Tongue (tissue), 2 donors: ENCODE measurements around the gene PPIE. TPM values are rescaled to one million over a fixed set of nuclear protein-coding genes. Genes with fewer than 3 reads are reported as not detected.
"Not testable (repeated sequence)": the region's sequence is repeated elsewhere in the genome, so short reads cannot be mapped to it uniquely, and the experiment has no call there.

Experiments
- DNase-seq: peaks from one replicate; pipeline ENCODE4 v3.0.0-alpha.2; 2015
- total RNA-seq: library from RNA; depleted of rRNA; stranded (reverse); fragments of >200 nt; gene quantifications from one replicate; pipeline ENCODE4 v1.2.3, GENCODE V29; 2014

PPIE gene
- total RNA-seq, 1 donor from 2014 or later, result 31.2 TPM

DNA sequence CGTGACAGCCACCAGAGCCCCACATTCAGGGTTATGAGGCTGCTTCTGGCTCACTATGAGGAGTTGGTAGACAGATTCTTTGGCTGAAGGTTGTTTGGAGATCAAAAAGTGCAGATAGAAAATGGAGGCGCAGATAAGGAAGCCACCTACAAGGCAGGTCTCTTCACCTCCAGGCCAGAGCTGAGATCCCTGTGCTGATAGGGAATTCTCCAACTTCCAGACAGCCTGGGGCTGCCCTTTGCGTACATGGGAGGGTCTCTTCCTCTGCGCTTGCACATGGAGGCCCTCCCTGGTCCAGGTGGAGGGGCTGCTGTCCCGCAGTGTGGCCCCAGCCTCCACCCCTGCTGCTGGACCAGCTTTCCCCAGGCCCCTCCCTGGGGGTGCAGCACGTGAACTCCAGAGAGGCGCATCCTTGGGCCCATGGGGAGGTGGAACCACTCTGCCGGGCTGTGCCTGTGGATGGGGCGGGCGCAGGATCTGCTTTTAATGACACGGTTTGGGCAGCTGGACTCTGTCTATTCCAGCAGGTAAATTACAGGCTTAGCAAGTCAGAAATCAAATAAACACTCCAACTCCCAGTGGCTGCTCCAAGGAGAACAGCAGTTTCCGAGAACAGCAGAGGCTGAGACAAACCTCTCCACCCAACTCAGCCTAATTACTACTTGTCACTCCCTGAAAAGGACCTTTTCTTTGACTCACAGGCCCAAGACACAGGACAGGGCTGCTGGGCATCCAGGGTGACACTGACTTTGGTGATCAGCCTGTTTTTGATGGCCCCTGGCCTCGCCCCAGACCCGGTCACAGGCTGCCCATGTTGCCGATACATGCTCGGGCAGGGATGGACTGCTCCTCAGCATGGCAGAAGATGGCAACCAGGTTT is 20.1 kb downstream of the PPIE start:
- DNase-seq, result no peak

DNA sequence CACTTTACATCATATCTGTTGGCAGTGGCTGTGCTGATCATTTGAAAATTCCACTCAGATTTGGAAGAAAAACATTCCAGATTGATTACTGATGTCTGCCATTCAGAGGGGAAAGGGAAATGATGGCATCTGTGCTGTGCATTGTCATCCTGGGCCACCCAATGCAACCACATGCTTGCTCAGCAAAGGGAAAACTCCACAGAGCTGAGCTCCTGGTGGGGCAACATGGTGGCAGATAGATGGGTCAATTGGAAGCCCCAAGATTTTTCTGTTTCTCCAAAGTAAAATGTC is 20.7 kb downstream of the PPIE start:
- no peak for DNase-seq

DNA sequence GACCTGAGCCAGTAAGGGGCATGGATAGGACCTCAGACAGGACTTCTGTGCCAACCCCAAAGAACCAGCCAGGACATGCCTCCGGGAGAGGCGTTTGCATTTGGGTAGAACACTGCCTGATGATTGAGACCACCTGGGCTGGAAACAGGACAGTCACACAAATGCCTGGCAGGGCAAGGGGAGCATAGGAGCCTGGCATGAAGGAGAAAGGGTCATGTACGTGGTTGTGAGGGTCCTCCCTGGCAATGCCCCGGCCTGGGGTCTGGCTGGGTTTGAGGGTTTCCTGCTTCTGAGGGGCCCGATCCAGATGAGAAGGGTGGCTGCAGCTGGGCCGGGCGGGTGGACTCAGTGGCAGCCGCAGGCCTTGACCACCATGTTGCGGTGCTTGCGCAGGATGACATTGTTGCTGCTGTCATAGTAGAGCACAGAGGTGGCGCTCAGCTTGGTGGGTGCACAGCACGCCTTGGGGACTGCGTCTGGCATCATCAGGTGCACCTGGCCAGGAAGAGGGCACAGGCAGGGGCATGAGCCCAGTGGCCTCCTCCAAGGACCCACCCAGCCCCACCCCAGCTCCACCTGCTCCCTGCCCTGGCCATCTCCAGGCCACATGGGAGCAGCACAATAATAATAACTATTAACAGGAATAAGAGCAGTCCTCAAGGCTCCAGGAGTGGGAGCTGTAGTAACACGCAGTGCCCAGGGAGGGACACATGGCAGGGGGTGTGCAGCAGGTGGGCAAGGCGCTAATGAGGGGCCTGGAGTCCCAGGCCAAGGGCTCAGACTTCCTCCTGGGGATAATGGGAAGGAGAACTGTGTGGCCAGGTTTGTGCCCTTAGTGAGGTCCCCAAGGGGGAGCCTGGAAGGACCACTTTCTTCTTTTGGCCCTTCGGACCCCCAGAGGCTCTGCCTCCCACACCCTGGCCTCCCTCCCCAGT is 21.7 kb downstream of the PPIE start:
- DNase-seq, result no peak

DNA sequence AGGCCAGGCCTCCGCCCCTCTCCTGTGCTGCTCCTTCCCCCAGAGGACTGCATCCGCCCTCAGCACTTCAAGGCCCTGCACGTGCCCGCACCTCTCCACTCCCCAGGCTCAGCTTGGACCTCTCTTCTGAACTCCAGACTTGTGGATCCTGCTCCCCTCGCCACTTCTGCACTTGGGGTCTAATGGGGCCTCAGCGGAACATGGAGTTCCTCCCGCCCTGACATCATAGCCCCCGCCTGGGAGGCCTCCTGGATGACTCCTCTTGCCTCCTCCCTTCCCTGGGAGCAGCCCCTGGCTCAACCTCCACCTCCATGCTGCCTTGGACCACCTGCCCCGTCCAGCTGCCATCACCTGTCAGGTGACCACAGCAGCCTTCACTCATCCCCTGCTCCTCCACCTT is 22.3 kb downstream of the PPIE start:
- DNase-seq, result no peak

DNA sequence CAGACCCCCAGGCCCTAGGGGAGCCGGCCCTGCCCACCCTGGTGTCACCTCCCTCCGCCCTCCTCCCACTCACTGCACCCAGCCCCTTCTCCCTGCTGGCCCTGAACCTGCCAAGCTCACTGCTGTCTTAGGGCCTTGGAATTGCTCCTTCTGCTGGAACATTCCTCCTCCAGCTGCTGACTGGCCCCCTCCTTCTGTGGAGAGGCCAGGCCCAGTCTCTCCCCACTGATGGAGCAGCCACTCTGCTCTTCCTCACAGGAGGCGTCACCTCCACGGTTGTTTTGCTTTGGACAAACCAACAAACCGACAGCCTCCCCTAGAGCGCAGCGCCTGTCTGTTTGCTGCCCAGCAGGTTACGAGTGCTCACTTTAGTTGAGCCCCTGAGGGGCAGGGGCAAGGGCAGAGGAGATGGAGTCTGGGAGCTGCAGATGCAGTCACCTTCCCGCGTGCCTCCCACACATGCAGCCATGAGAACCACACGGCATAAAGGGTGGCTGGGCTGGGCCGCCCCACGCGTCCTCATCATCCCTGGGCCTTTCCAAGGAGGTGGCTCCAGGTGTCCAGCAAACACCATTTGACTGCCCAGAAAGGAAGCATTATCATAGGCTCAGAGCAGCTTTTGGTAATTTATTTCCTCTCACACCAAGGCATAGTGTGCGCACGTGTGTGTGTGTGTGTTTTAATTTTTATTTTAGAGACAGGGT is 23.0 kb downstream of the PPIE start:
- DNase-seq, result no peak

- DNase-seq, result no peak
Measured at GRCh38 chr1:39762550-39763540, 24.2 kb downstream of the PPIE start.

DNA sequence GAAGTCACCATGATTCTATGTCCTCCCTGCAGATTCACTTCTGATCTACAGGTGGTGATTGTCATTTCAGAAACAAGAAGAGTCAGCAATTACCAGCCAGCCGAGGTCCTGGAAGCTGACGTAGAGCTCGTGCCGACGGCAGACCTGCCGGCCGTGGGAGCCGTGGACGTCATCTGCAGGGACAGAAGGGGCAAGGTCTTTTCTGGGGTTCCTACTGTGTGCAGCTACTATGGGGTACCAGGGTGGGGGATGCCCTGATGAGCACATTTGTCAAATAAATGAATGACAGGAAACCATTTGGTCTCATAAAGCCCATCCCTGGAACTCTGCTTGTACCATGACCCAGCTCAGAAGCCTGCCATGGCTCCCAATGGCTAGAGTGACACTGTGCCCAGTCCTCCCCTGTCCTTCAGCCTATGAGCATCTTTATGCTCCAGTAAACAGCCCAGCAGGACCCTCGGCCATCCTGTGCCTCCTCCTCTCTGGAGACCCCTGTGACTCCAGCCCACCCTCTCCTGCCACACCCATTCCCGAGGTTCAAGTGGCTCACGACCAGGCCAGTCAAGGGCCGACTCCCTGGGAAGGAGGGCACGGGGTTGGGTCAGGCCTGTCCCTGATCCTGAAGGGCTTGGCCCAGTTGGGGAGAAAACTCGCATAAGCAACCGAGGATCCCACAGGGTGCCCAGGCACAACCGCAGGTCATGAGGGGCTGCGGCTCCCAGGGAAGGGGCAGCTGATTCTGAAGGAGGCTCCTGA is 25.1 kb downstream of the PPIE start:
- not testable (repeated sequence) for DNase-seq

- DNase-seq, result not testable (repeated sequence)
Measured at GRCh38 chr1:39764512-39764911, 25.8 kb downstream of the PPIE start.

DNA sequence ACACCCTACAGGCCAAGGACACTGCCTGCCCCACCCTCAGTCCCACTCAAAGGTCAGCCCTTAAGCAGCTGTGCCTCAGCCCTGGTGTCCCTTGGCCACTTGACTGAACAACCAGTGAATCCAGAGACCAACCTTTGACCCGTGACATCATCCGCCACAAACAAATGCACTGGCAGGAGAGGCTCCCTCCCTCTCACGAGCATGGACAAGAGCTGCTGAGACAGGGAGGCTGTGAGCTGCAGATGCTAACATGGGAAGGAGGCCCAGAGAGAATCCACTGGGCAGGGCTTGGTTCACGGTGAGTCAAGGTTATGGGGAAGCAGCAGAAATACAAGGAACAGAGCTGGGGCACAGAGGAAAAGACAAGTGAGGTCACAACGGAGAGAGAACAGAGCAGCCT is 27.8 kb downstream of the PPIE start:
- not testable (repeated sequence) for DNase-seq

GRCh38 chr1:39769502-39769901 is 30.8 kb downstream of the PPIE start:
- DNase-seq, result not testable (repeated sequence)

DNA sequence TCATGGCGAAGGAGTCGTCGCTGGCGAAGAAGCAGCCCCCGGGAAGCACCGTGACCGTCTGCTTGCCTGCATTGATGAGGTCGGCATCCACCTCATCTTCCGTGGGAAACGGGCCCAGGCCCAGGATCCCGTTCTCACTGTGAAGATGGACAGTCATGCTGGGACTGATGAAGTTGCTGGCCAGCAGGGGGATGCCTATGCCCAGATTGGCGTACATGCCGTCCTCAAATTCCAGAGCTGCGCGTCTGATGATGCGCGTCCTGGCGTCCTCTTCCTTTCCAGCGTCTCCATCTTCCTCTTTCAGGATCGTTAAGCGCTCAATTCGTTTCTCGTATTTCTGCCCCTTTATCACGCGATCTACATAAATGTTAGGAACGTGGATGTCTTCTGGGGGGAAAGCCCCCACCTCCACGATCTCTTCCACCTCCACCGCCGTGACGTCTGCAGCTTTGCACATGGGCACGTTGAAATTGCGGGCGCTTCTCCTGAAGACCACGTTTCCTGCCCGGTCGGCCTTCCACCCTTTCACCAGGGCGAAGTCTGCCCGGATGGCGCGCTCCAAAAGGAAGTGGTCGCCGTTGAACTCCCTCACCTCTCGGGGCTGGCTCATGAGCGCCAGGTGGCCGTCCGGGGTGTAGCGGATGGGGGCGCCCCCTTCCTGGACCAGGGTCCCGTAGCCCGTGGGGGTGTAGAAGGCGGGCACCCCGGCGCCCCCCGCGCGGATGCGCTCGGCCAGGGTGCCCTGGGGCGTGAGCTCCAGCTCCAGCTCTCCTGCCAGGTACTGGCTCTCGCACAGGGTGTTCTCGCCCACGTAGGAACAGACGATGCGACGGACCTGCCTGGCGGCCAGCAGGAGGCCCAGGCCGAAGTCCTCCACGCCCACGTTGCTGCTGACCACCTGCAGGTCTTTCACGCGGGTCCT is 31.7 kb downstream of the PPIE start:
- not testable (repeated sequence) for DNase-seq

DNA sequence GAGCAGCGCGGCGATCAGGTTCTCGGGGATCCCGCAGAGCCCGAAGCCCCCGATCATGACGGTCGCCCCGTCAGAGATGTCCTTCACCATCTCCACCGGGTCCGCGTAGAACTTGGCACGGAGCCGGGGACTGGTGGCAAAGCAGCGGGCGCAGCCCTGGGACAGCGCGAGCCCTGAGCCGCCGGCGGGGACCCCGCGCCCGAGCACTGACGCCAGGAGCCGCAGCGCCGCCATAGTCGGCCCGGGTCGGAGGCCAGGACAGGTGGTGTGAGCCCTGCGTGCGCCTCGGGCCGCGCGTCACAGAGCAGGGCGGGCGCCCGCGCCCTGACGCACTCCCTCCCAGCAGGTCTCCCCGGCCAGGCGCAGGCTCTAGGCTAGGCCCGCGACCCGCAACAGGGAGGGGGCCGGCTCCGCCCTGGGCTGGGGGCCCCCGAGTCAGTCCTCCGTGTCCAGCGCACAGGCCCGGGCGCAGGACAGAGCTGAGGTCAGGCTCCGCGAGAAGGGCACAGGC is 32.4 kb downstream of the PPIE start, which contains the start of gene OXCT2:
Gene OXCT2, minus strand, starts transcription at position 327 of the 511 bp plus-strand sequence. Its CDS starts 93 bp downstream, at position 234.
- DNase-seq, result not testable (repeated sequence)

GRCh38 chr1:39773369-39773979 is 34.8 kb downstream of the PPIE start:
- not testable (repeated sequence) for DNase-seq

- not testable (repeated sequence) for DNase-seq
Measured at GRCh38 chr1:39775141-39775540, 36.5 kb downstream of the PPIE start.

GRCh38 chr1:39775676-39776399 is 37.2 kb downstream of the PPIE start:
- not testable (repeated sequence) for DNase-seq

DNA sequence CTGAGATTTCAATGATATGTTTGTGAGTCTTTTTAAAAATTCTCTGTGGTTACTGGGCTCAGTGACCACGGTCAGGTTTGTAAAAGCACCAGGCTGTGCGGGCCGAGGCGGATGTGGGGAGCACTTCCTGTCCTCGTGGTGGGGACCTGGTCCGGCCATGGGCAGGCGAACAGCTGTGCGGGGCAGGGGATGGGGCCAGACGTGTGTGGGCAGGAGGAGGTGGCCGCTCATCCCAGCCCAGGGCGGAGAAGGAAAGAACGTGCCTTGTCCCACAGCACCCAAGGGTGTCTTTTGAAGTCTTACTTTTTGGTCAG is 37.7 kb downstream of the PPIE start:
- DNase-seq, result no peak

DNA sequence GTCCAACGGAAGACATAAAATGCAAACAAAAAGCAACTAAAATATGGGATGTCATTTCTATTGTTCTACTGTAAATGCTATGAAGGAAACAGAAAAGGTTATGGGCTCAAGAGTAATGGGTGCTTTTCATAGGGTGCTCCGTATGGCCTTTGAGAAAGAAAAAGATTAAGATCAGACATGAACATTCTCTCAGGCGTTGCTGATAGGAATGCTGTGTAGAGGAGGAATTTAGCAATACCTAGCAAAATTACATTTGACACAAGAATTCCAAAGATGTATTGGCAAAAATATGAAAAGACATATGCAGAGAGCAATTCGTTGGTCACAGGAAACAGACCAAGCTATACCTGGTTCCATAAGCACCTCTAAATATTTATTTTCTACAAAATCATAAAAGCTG is 38.2 kb downstream of the PPIE start:
- DNase-seq, result no peak

DNA sequence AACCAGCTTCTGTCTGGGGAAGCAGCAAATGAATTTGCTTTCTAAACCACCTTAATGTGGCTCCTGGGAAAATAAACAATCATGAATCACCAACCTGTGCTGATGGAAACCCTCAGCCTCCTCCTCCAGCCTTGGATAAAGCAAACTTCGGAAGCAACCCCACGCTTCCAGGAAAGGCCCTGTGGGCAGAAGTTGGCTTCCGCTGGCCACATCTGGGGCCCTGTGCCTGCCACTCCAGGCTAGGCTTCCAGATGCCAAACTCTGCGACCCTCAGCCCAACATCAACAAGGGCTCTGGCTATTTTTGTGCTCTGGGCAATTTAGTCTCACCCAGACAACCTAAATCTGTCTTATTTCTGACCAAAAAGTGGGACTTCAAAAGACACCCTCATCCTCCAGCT is 38.6 kb downstream of the PPIE start:
- DNase-seq, result no peak
